B cell (primary cell): ENCODE measurements around the gene ATP11A. TPM values are rescaled to one million over a fixed set of nuclear protein-coding genes. Genes with fewer than 3 reads are reported as not detected.

Source experiments
- ATAC-seq: fragments of 200-7000 bp; cut with Tn5 transposase; one replicate; pipeline ENCODE4 v1.10.0; 2021; ENCODE audit warnings: low read depth, mild to moderate bottlenecking, moderate number of reproducible peaks, moderate library complexity
- CTCF ChIA-PET: fragments of 350-600 bp; sonication (Branson Sonifier 250); formaldehyde crosslinking; loops from one replicate; lab custom pipeline; 2021; ENCODE audit warnings: antibody characterized with exemption, inconsistent platforms; lab: Charles Lee
- POLR2A ChIA-PET: fragments of 350-600 bp; sonication (Branson Sonifier 250); formaldehyde crosslinking; loops from one replicate; lab custom pipeline; 2021; ENCODE audit warnings: antibody characterized with exemption; lab: Charles Lee
- DNase-seq: peaks from one replicate; pipeline ENCODE4 v3.0.0; 2013
- H2AFZ ChIP-seq: 2 replicates; pipeline ENCODE4 v1.6.1; 2012; ENCODE audit warnings: mild to moderate bottlenecking, low read depth, low read length; ENCODE audit not compliant: insufficient read depth, poor library complexity, severe bottlenecking
- H3K27ac ChIP-seq, 2 donors: 1 replicate in 1 of 2; 2 replicates in 1 of 2; pipeline ENCODE4 v1.5.1; 2012 to 2013; ENCODE audit warnings: low read length in 2 of 2, mild to moderate bottlenecking in 2 of 2, moderate library complexity in 1 of 2
- H3K27me3 ChIP-seq, 4 experiments: fragments of 200-600 bp in 1 of 4; sonication (generic) in 1 of 4; replicated peaks in 1 of 4; 1 replicate in 2 of 4; 2 replicates in 2 of 4; pipeline versions ENCODE4 v1.6.1 to v1.7.0; 2013 to 2016; ENCODE audit warnings: low read length in 3 of 4, mild to moderate bottlenecking in 2 of 4, mixed read lengths in 1 of 4, moderate library complexity in 1 of 4; ENCODE audit not compliant: insufficient read depth in 4 of 4, control insufficient read depth in 3 of 4; ENCODE audit errors: control extremely low read depth in 1 of 4
- H3K36me3 ChIP-seq, 2 experiments: replicated peaks in 1 of 2; 1 replicate in 1 of 2; 2 replicates in 1 of 2; pipeline versions ENCODE4 v1.6.1 to v1.7.1; 2013; ENCODE audit warnings: low read length in 1 of 2; ENCODE audit not compliant: insufficient read depth in 2 of 2, control insufficient read depth in 1 of 2; ENCODE audit errors: control extremely low read depth in 1 of 2, extremely low read depth in 1 of 2
- H3K4me1 ChIP-seq, 2 donors: fragments of 200-600 bp in 1 of 2; sonication (generic) in 1 of 2; 1 replicate in 1 of 2; 2 replicates in 1 of 2; pipeline versions ENCODE4 v1.5.1 to v1.6.1; 2013 to 2017; ENCODE audit warnings: low read length in 2 of 2; ENCODE audit not compliant: control insufficient read depth in 2 of 2, insufficient read depth in 2 of 2
- H3K4me2 ChIP-seq: replicated peaks from 2 replicates; pipeline ENCODE3; 2012; ENCODE audit warnings: mild to moderate bottlenecking, low read depth, low read length; ENCODE audit not compliant: poor library complexity, severe bottlenecking
- H3K4me3 ChIP-seq, 5 experiments: fragments of 200-600 bp in 1 of 5; sonication (generic) in 1 of 5; 1 replicate in 3 of 5; 2 replicates in 2 of 5; pipeline versions ENCODE4 v1.5.1 to v1.7.0; 2011 to 2016; ENCODE audit warnings: low read length in 4 of 5, mild to moderate bottlenecking in 4 of 5, low read depth in 2 of 5, control low read depth in 1 of 5, moderate library complexity in 1 of 5; ENCODE audit not compliant: insufficient read depth in 1 of 5; ENCODE audit errors: control extremely low read depth in 1 of 5, extremely low read depth in 1 of 5
- H3K79me2 ChIP-seq: fragments of 200-600 bp; sonication (generic); one replicate; pipeline ENCODE4 v1.6.0; 2016; ENCODE audit warnings: low read length; ENCODE audit not compliant: control insufficient read depth, insufficient read depth
- H3K9ac ChIP-seq: fragments of 200-600 bp; sonication (generic); 2 replicates; pipeline ENCODE4 v1.6.1; 2017; ENCODE audit warnings: mild to moderate bottlenecking, low read length, moderate library complexity
- H3K9me3 ChIP-seq, 3 donors: one replicate each; pipeline versions ENCODE4 v1.6.1 to v1.7.1; 2013; ENCODE audit warnings: low read length in 2 of 3; ENCODE audit not compliant: control insufficient read depth in 2 of 3, insufficient read depth in 1 of 3; ENCODE audit errors: control extremely low read depth in 1 of 3
- H4K20me1 ChIP-seq: 2 replicates; pipeline ENCODE4 v1.6.0; 2012; ENCODE audit warnings: mild to moderate bottlenecking, low read length; ENCODE audit not compliant: insufficient read depth, control insufficient read depth, poor library complexity, severe bottlenecking
- H3K27ac Mint-ChIP-seq: one replicate; pipeline ENCODE4 v1.8.0; 2021; ENCODE audit warnings: mixed read lengths
- H3K27me3 Mint-ChIP-seq: one replicate; pipeline ENCODE4 v1.8.0; 2021; ENCODE audit warnings: mixed read lengths
- H3K4me1 Mint-ChIP-seq: one replicate; pipeline ENCODE4 v1.8.0; 2021; ENCODE audit warnings: mixed read lengths
- H3K4me3 Mint-ChIP-seq: one replicate; pipeline ENCODE4 v1.8.0; 2021; ENCODE audit warnings: mixed read lengths
- H3K9me3 Mint-ChIP-seq: one replicate; pipeline ENCODE4 v1.8.0; 2022; ENCODE audit warnings: mixed read lengths; ENCODE audit not compliant: insufficient read depth
- EZH2 ChIP-seq: IDR thresholded peaks from 2 replicates; pipeline ENCODE4 v1.6.1; 2012; ENCODE audit warnings: borderline replicate concordance, low read depth, mild to moderate bottlenecking, moderate library complexity, low read length; ENCODE audit not compliant: insufficient read depth, poor library complexity, severe bottlenecking
- WGBS: methylation state at CpG from one replicate; pipeline ENCODE4 v1.1.5; 2013; ENCODE audit warnings: missing lambda C conversion rate; ENCODE audit not compliant: insufficient coverage; 5-methylcytosine and 5-hydroxymethylcytosine counted together
- intact Hi-C: fragments of 100-400 bp; cut with micrococcal nuclease; formaldehyde crosslinking; loops from one replicate; pipeline ENCODE4 v1.10.0; 2022
- polyA plus RNA-seq: library from polyadenylated mRNA; depleted of rRNA; stranded (reverse); fragments of >200 nt; gene quantifications from 2 replicates; pipeline ENCODE4 v1.2.3, GENCODE V29; 2012
- total RNA-seq, 2 donors: library from RNA; stranded (reverse); fragments of 120-200 nt in 1 of 2; gene quantifications; 1 replicate in 1 of 2; 2 replicates in 1 of 2; pipeline versions ENCODE4 v1.2.3 to v1.2.4, GENCODE V29; 2013 to 2022
- TF ChIP-seq, protein P1 (sequence below): fragments of 200-600 bp; IDR thresholded peaks from one replicate; pipeline ENCODE4 v1.8.0; 2022; ENCODE audit warnings: antibody characterized with exemption, mild to moderate bottlenecking

The ATP11A gene
- total and polyA plus RNA-seq, 2 donors (not counting 1 experiment from before 2014, with no cell fraction given), result 36.9 to 60.3 TPM

GRCh38 chr13:112905086-112905485 lies 215.2 kb downstream of the ATP11A start:
- Histone ChIP-seq H3K79me2 (no peaks in the 10 kb centered on the region), H3K4me2 (no peak overlapping the region), H4K20me1 (no peaks in the 10 kb centered on the region), H3K9me3 (peaks cover 0 to 37% (median 11%) of the 10 kb centered on the region in 3 donors), H2AFZ (no peak overlapping the region), H3K27ac (no peak overlapping the region), H3K4me3 (no peak overlapping the region), H3K27me3 (peaks cover 0 to 4% (median 0%) of the 10 kb centered on the region in 4 experiments), H3K4me1 (peaks cover 24 to 27% of the 10 kb centered on the region in 2 donors), H3K36me3 (no peaks in the 10 kb centered on the region), H3K9ac (no peak overlapping the region)
- no peak overlapping the region for H3K4me3 Mint-ChIP-seq
- peaks cover 37% of the 10 kb centered on the region for H3K4me1 Mint-ChIP-seq
- ATAC-seq (no peak), DNase-seq (no peak)
- intact Hi-C loops, result no loop called here
- CTCF ChIA-PET, result no interaction called here
- WGBS, result 98% methylated on average over 5 of the region's 9 CpGs
- TF ChIP-seq, protein P1, sequence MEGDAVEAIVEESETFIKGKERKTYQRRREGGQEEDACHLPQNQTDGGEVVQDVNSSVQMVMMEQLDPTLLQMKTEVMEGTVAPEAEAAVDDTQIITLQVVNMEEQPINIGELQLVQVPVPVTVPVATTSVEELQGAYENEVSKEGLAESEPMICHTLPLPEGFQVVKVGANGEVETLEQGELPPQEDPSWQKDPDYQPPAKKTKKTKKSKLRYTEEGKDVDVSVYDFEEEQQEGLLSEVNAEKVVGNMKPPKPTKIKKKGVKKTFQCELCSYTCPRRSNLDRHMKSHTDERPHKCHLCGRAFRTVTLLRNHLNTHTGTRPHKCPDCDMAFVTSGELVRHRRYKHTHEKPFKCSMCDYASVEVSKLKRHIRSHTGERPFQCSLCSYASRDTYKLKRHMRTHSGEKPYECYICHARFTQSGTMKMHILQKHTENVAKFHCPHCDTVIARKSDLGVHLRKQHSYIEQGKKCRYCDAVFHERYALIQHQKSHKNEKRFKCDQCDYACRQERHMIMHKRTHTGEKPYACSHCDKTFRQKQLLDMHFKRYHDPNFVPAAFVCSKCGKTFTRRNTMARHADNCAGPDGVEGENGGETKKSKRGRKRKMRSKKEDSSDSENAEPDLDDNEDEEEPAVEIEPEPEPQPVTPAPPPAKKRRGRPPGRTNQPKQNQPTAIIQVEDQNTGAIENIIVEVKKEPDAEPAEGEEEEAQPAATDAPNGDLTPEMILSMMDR, result no peak
- TF ChIP-seq EZH2, result no peak
- peaks cover 2% of the 10 kb centered on the region for H3K9me3 Mint-ChIP-seq
- no peaks in the 10 kb centered on the region for H3K27me3 Mint-ChIP-seq
- no peak overlapping the region for H3K27ac Mint-ChIP-seq
- POLR2A ChIA-PET, result no interaction called here

DNA sequence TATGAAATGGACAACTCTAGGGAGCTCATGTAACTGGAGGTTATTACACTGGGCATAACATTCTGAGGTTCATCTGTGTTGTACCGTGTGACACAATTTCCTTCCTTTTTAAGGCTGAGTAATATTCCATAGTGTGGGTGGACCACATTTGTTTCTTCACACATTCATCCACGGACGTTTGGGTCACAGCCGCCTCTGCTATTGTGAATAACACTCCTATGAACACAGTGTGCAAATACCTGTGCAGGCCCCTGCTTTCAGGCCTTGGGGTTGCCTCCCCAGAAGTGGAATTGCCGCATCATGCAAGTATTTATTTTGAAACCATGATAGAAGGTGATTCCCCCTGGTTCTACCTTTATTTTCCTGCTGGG lies 215.8 kb downstream of the ATP11A start:
- TF ChIP-seq, protein P1, result no peak
- TF ChIP-seq EZH2, result no peak
- ATAC-seq (no peak), DNase-seq (no peak)
- Mint-ChIP-seq H3K4me1 (peaks cover 37% of the 10 kb centered on the region), H3K9me3 (peaks cover 2% of the 10 kb centered on the region), H3K27ac (no peak overlapping the region), H3K4me3 (no peak overlapping the region), H3K27me3 (no peaks in the 10 kb centered on the region)
- Histone ChIP-seq H3K27me3 (peaks cover 0 to 4% (median 0%) of the 10 kb centered on the region in 4 experiments), H3K27ac (no peak overlapping the region), H3K9ac (no peak overlapping the region), H3K36me3 (no peaks in the 10 kb centered on the region), H3K4me2 (no peak overlapping the region), H3K4me1 (peaks cover 24 to 27% of the 10 kb centered on the region in 2 donors), H3K79me2 (no peaks in the 10 kb centered on the region), H3K4me3 (no peak overlapping the region), H4K20me1 (no peaks in the 10 kb centered on the region), H2AFZ (no peak overlapping the region), H3K9me3 (peaks cover 0 to 37% (median 11%) of the 10 kb centered on the region in 3 donors)
- POLR2A ChIA-PET, result no interaction called here
- CTCF ChIA-PET, result no interaction called here
- whole genome bisulfite sequencing, result 75% methylated on average over 1 of the region's 5 CpGs
- intact Hi-C loops, result no loop called here
